GM21576 (cell line): ENCODE results near the gene ZSWIM5.
"Not testable (repeated sequence)": the region's sequence is repeated elsewhere in the genome, so short reads cannot be mapped to it uniquely, and the experiment has no call there.

Source experiments
- ATAC-seq: cut with Tn5 transposase; IDR thresholded peaks from one replicate; pipeline ENCODE4 v1.9.1; 2021; ENCODE audit warnings: mild to moderate bottlenecking, moderate library complexity; ENCODE audit not compliant: unreplicated experiment

The ZSWIM5 gene

DNA sequence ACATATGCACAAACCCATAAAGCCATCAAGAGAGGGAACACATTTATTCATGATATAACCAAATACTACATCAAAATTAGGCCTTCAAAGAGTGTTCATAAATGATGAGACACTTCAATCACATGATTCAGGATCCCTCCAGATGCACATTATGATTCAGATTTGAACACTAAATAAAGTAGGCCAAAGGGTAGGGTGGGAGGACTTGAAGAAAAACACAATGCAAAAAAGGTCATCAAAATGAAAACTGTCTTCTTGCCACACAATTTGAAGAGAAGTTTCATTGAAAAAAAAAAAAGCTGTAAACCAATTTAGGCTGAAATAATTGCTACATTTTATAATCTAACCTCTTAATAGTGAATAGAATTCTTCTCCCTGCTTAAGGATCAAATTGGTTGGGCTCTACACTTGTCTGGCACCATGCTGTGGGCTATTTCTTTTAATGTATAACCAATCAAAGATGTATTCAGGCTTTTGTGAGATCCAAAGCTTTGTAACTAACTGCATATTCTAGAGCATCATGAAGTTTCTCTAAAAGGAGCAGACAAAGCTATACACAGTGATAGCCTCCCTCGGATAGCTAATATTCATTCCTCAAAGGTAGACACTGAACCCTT lies 58.1 kb downstream of the ZSWIM5 start:
- no peak for ATAC-seq

DNA sequence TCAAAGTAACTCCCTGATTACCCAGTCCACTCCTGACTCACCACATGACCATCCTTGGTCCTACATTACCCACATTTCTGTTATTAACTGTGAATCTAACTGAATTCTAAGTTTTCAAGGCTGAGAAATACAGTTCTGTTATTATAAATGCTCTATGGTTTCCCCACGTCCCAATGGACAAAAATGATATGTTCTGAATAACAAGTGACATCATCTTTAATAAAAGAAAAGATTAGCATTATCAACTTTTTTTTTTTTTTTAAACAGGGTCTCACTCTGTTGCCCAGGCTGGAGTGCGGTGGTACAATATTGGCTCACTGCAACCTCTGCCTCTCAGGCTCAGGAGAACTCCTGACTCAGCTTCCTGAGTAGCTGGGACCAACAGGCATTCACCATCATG lies 59.6 kb downstream of the ZSWIM5 start:
- no peak for ATAC-seq

DNA sequence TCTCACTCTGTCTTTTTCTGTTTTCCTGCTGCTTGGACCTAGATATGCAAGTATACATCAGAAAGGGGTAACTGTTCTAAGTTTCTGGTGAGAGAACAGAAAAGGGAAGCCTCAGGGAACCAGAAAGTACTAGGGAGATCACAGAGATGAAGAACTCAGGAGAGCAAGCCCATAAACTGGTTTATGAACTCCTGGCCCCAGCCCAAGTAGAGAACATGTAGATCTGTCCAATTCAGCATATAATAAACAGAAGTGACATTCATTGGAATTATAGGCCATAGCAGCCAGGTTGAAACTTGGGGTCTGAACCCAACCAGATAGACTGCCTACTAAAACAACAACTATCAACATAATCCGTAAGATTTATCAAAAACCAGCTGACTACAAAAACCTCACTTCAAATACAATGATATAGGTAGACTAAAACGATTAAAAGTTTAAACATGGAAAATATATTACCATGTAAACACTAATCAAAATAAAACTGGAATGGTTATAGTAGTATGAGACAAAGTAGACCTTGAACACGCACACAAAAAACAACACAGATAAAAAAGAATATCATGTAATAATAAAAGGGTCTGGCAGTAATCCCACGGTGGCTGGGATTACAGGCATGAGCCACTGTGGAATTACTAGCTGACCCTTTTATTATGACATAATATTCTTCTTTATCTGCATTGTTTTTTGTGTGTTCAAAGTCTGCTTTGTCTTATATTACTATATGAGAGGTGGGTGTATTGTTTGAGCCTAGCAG lies 65.0 kb downstream of the ZSWIM5 start:
- ATAC-seq = no peak

DNA sequence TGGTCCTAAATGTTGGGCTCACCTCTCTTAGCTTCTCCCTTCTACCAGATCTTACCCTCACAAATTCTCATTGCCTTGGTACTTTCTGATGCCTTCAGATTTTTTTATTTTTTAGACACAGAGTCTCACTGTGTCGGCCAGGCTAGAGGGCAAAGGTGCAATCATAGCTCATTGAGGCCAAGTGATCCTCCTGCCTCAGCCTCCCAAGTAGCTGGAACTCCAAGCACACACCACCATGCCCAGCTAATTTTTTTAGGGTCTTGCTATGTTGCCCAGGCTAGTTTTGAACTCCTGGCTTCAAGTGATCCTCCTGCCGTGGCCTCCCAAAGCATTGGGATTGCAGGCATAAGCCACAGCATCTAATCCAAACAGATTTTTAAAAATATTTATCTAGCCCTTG lies 69.4 kb downstream of the ZSWIM5 start:
- ATAC-seq = no peak

DNA sequence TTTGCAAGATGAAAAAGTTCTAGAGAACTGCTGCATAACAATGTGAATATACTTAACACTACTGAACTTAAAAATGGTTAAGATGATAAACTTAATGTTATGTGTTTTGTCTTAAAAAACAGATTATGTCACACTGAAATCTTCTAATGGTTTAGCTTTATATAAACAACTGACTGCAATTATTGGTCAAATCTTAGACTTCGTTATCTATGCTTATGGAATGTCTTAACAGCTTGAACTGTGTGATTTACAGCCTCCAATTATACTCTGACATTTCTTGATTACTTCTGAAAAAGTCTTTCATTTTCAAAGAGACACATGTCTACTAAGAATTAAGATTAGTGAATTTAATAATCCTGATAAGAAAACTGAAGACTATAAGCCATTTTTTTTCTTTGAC lies 71.1 kb downstream of the ZSWIM5 start:
- ATAC-seq = no peak

DNA sequence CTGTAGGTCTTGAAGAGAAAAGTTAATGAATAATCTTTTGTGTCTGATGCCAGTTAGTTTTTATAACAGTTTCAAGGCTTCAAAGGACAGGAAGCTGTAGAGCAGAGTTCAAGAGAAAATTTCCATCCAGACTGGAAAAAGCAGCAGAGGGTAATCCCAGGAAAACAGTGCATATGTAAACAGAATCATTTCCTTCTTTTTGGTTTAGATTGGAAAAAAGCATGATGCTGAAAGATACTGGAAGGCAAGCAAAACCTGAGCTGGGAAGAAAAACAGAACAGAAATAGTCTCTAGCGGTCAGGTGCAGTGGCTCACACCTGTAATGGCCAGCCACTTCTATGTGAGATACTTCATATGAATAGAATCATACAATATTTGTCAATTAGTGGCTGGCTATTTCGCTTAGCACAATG lies 71.9 kb downstream of the ZSWIM5 start:
- ATAC-seq = no peak

DNA sequence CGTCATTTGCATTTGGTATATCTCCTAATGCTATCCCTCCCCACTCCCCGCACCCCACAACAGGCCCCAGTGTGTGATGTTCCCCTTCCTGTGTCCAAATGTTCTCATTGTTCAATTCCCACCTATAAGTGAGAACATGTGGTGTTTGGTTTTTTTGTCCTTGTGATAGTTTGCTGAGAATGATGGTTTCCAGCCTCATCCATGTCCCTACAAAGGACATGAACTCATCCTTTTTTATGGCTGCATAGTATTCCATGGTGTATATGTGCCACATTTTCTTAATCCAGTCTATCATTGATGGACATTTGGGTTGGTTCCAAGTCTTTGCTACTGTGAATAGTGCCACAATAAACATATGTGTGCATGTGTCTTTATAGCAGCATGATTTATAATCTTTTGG lies 73.7 kb downstream of the ZSWIM5 start:
- not testable (repeated sequence) for ATAC-seq

DNA sequence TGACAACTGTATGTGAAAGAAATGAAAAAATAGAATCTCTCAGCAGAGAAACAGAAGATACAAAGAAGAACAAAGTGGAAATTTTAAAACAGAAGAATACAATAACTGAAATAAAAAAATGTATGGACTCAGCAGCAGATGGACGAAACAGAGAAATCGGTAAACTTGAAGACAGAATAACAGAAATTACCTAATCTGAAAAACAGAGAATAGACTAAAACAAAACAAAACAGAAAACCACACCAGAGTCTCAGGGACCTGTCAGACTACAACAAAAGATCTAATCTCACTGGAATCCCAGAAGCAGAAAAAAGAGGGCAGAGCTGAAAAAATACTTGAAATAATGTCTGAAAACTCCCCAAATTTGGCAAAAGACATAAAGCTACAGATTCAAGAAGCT lies 83.0 kb downstream of the ZSWIM5 start:
- no peak for ATAC-seq

DNA sequence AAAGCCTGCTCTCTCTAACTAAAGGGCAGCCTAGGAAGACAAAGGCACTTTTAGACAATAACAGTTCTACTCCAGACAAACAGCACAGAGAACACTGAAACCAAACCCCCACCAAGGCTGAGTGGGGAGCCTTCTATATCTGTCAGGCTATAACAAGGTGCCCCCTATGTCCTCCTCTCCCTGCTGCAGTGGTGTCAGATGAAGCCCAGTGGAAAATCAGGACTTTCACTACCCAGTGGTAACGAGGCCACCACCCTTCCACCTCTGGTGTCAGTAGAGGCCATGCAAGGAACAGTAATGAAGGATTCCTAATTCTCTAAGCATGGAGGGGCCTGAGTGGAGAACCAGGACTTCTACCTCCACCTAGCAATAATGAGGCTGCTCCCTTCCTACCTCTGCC lies 83.7 kb downstream of the ZSWIM5 start:
- ATAC-seq = no peak

DNA sequence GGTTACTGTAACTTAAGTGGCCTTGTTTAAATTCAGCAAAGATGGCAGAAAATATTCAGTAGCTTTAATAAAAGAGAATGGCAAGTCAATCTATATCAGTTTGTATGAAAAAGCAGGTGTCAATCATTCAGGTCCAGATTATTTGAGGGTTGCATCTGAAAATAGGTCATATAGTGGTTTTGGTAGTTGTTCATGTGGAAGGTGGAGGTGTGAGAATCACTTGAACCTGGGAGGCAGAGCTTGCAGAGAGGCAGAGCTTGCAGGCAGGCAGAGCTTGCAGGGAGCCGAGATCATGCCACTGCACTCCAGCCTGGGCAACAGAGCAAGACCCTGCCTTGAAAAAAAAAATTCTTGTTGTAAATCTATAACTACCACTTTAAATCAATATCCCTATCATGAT lies 88.6 kb downstream of the ZSWIM5 start:
- ATAC-seq = no peak

DNA sequence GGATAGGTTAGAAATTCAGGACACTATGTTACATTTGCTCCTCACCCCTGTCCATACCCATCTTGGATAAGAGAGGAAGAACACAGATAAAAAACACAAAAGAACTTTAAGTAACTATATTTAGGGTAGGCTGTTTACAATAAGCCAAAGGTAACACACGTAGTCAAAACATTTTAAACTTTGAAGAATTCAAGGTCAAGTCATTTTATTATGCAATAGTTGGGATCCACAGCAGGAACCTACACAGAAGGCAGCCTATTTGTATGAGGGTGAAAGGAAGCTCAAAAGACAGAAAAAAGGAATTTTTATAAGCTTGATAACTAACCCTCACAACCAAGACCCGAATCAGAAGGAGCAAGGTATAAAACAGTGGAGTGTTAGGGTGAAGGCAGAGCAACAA lies 89.6 kb downstream of the ZSWIM5 start:
- no peak for ATAC-seq

DNA sequence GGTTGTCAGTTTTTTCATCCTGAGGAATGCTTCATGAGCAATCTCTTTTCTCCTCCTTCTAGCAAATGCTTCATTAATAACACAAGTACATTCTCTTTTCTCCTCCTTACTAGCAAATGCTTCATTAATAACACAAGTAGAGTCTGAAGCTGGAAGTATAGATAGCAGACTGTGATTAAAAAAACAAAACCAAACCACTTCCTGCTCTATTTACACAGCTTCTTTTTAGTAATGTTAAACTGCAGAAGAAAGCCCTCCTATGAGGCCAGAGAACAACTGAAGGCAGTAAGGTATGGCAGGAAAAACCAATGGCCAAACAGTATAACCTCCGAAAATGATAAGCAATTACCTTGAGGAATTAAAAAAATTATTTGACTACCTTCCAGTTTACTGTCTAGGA lies 90.1 kb downstream of the ZSWIM5 start:
- no peak for ATAC-seq

DNA sequence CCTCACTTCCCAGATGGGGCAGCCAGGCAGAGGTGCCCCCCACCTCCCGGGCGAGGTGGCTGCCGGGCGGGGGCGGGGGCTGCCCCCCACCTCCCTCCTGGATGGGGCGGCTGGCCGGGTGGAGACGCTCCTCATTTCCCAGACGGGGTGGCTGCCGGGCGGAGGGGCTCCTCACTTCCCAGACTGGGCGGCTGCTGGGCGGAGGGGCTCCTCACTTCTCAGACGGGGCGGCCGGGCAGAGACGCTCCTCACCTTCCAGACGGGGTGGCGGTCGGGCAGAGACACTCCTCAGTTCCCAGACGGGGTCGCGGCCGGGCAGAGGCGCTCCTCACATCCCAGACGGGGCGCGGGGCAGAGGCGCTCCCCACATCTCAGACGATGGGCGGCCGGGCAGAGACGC lies 91.2 kb downstream of the ZSWIM5 start:
- ATAC-seq = not testable (repeated sequence)

DNA sequence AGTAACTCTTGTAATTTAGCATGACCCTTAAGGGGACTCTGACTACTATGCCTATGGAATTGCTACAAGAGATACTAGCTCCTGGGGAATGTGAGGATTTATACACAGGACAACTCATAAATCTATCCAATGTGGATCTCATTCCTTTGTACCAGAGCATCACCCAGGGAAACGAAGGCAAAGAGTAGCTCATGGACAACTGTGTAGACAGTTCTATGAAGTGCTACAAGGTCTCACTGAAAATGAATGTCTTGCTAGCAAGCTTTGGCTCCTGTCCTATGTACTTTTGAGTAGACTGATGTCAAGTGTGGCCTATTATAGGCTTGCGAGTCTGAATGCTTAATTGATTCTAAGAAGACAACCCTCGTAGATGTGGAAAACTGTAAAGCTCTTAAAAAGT lies 93.7 kb downstream of the ZSWIM5 start:
- ATAC-seq = no peak

DNA sequence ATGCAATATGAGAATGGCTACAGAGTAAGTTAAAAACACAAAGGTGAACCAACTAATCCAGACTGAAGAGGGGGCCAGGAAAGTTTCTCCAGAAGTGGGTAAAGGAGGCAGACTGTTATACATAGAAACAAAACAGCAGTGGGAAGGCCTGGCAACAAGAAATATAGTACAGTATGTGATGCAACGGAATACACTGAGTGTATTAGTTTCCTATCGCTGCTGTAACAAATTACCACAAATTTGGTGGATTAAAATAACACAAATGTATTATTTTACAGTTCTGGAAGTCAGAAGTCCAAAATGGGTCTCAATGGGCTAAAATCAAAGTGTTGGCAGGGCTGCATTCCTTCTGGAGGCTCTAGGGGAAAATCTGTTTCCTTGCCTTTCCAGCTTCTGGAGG lies 95.2 kb downstream of the ZSWIM5 start:
- ATAC-seq = no peak

DNA sequence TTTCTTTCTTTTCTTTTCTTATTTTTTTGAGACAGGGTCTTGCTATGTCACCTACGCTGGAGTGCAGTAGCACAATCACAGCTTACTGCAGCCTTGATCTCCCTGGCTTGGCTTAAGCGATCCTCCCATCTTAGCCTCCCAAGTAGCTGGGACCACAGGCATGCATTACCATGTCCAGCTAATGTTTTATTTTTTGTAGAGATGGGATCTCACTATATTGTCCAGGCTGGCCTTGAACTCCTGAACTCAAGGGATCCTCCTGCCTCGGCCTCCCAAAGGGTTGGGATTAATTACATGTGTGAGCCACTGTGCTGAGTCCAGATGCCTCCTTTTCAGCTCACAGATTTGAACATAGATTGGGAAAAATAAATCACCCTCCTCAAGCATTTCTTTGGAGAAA lies 98.6 kb downstream of the ZSWIM5 start:
- ATAC-seq = no peak

DNA sequence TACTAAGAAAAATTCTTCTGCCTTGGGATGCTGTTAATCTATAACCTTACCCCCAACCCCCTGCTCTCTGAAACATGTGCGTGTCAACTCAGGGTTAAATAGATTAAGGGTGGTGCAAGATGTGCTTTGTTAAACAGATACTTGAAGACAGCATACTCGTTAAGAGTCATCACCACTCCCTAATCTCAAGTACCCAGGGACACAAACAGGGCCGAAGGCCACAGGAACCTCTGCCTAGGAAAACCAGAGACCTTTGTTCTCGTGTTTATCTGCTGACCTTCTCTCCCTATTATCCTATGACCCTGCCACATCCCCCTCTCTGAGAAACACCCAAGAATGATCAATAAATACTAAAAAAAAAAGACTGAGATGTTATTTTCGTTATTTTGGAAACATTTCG lies 99.5 kb downstream of the ZSWIM5 start:
- ATAC-seq = not testable (repeated sequence)

DNA sequence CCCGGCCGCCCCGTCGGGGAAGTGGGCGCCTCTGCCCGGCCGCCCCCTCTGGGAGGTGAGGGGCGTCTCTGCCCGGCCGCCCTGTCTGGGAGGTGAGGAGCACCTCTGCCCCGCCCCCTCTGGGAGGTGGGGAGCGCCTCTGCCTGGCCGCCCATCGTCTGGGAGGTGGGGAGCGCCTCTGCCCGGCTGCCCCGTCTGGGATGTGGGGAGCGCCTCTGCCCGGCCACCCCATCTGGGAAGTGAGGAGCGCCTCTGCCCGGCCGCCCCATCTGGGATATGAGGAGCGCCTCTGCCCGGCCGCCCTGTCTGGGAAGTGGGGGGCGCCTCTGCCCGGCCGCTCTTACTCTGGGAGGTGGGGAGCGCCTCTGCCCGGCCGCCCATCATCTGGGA lies 100.3 kb downstream of the ZSWIM5 start:
- not testable (repeated sequence) for ATAC-seq

DNA sequence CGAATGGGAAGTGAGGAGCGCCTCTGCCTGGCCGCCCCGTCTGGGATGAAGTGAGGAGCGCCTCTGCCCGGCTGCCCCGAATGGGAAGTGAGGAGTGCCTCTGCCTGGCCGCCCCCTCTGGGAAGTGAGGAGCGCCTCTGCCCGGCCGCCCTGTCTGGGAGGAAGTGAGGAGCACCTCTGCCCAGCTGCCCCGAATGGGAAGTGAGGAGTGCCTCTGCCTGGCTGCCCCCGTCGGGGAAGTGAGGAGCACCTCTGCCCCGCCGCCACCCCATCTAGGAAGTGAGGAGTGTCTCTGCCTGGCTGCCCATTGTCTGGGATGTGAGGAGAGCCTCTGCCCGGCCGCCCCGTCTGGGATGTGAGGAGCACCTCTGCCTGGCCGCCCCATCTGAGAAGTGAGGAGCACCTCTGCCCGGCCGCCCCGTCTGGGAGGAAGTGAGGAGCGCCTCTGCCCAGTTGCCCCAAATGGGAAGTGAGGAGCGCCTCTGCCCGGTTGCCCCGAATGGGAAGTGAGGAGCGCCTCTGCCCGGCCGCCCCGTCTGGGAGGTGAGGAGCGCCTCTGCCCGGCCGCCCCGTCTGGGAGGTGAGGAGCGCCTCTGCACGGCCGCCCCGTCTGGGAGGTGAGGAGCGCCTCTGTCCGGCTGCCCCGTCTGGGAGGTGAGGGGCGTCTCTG lies 100.8 kb downstream of the ZSWIM5 start:
- ATAC-seq = not testable (repeated sequence)

DNA sequence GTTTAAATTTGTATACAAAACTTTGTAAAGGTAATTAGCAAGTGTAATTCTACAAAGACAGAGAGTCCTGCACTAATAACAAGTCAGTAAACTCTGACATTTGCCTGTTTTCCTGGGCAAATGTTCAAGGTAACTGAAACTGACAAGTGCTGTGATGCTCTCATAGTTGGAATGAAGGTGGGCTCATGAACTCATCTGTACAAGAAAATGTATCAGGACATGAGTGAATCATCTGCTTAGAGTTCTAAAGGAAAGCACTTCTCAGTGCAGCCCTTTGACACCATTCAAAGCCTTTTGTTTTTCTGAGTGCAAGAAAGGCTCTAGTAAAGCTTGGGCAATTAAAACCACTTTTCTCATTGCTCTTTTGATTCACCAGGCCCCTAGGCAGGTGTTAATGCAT lies 102.9 kb downstream of the ZSWIM5 start:
- no peak for ATAC-seq

DNA sequence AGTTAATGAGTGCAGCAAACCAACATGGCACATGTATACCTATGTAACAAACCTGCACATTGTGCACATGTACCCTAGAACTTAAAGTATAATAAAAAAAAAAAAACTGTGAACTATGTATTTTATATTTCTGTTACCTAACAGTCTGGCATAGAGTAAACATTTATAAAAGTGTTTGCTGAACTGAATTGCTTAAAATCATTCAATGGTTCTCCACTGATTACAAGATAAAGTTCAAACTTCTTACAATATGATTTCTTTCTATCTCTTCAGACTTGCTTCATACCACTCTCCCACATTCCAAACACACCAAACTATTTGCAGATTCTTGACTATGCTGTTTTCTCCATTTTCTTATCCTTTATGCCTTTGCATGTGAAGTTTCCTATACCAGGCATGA lies 104.5 kb downstream of the ZSWIM5 start:
- ATAC-seq = no peak

DNA sequence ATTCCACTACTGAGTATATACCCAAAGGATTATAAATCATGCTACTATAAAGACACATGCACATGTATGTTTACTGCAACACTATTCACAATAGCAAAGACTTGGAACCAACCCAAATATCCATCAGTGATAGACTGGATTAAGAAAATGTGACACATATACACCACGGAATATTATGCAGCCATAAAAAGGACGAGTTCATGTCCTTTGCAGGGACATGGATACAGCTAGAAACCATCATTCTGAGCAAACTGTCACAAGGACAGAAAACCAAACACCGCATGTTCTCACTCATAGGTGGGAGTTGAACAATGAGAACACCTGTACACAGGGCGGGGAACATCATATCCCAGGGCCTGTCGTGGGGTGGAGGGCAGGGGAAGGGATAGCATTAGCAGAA lies 104.9 kb downstream of the ZSWIM5 start:
- ATAC-seq = not testable (repeated sequence)
